ENCODE results near the gene EEF2. TPM values are rescaled to one million over a fixed set of nuclear protein-coding genes. Genes with fewer than 3 reads are reported as not detected.

EEF2 gene
- total and polyA plus RNA-seq, 4 donors = 244 to 1,090 (median 818) TPM

DNA sequence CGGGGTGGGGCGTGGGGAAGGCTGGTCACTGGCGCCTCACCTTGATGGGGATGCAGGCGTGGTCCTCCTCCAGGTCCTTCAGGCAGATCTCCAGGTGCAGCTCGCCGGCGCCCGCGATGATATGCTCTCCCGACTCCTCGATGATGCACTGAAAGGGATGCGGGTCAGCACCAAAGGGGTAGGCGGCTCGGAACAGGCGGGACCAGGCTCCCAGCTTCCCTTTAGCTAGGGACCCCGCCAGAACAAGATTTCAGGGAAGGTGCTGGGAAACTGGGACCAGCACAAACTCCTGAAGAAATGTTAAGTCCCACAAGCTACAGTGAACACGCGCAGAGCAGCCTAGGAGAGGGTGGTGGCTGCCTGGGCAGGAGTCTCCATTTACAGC, 6.0 kb downstream of the EEF2 start:
- Histone ChIP-seq H3K9me3 (ENCODE audit: control insufficient read depth in 4 of 4, low read length in 3 of 4) (no peaks in the 10 kb centered on the region), H3K4me3 (ENCODE audit: low read depth in 1 of 3, low read length in 3 of 3) (no peak overlapping the region), H3K27ac (ENCODE audit: low read depth in 1 of 2, low read length in 2 of 2) (no peak overlapping the region), H3K27me3 (ENCODE audit: control insufficient read depth in 4 of 4, insufficient read depth in 4 of 4, low read length in 3 of 4) (no peaks in the 10 kb centered on the region), H3K4me1 (ENCODE audit: control insufficient read depth in 4 of 4, insufficient read depth in 4 of 4, low read length in 3 of 4) (peaks cover 0 to 11% (median 8%) of the 10 kb centered on the region in 4 donors), H3K36me3 (ENCODE audit: control insufficient read depth in 4 of 4, insufficient read depth in 3 of 4, low read depth in 1 of 4, low read length in 3 of 4) (peaks cover 60 to 86% (median 79%) of the 10 kb centered on the region in 4 donors), H3K9ac (ENCODE audit: low read depth in 1 of 2, low read length in 2 of 2) (no peak overlapping the region)
- no peak for DNase-seq (ENCODE audit: low spot score)
- 96% methylated on average over 18 of the region's 18 CpGs for WGBS
- TF ChIP-seq EGR1 (IDR thresholded peaks at IDR 0.05; ENCODE audit: low read depth in 2 of 2) (no peak), SP1 (IDR thresholded peaks at IDR 0.05) (no peak), HNF4A (conservative IDR thresholded peaks at IDR 0.05) (no peak), REST (IDR thresholded peaks at IDR 0.05) (no peak), NR2F2 (IDR thresholded peaks at IDR 0.05) (no peak), TAF1 (conservative IDR thresholded peaks at IDR 0.05) (no peak), RXRA (IDR thresholded peaks at IDR 0.05) (no peak), JUND (IDR thresholded peaks at IDR 0.05) (no peak), YY1 (IDR thresholded peaks at IDR 0.05) (no peak), HNF4G (IDR thresholded peaks at IDR 0.05) (no peak), ATF3 (IDR thresholded peaks at IDR 0.05) (no peak), RAD21 (IDR thresholded peaks at IDR 0.05) (no peak), FOXA1 (IDR thresholded peaks at IDR 0.05) (no peak), GABPA (IDR thresholded peaks at IDR 0.05 in 1 of 2, conservative IDR thresholded peaks at IDR 0.05 in 1 of 2) (no peak), FOXA2 (IDR thresholded peaks at IDR 0.05) (no peak)
- TF ChIP-seq, protein P1, sequence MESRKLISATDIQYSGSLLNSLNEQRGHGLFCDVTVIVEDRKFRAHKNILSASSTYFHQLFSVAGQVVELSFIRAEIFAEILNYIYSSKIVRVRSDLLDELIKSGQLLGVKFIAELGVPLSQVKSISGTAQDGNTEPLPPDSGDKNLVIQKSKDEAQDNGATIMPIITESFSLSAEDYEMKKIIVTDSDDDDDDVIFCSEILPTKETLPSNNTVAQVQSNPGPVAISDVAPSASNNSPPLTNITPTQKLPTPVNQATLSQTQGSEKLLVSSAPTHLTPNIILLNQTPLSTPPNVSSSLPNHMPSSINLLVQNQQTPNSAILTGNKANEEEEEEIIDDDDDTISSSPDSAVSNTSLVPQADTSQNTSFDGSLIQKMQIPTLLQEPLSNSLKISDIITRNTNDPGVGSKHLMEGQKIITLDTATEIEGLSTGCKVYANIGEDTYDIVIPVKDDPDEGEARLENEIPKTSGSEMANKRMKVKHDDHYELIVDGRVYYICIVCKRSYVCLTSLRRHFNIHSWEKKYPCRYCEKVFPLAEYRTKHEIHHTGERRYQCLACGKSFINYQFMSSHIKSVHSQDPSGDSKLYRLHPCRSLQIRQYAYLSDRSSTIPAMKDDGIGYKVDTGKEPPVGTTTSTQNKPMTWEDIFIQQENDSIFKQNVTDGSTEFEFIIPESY (IDR thresholded peaks at IDR 0.05) = no peak
- TF ChIP-seq, protein P2, sequence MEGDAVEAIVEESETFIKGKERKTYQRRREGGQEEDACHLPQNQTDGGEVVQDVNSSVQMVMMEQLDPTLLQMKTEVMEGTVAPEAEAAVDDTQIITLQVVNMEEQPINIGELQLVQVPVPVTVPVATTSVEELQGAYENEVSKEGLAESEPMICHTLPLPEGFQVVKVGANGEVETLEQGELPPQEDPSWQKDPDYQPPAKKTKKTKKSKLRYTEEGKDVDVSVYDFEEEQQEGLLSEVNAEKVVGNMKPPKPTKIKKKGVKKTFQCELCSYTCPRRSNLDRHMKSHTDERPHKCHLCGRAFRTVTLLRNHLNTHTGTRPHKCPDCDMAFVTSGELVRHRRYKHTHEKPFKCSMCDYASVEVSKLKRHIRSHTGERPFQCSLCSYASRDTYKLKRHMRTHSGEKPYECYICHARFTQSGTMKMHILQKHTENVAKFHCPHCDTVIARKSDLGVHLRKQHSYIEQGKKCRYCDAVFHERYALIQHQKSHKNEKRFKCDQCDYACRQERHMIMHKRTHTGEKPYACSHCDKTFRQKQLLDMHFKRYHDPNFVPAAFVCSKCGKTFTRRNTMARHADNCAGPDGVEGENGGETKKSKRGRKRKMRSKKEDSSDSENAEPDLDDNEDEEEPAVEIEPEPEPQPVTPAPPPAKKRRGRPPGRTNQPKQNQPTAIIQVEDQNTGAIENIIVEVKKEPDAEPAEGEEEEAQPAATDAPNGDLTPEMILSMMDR (IDR thresholded peaks at IDR 0.05; ENCODE audit: low read depth, low read length, missing input control) = no peak
- TF ChIP-seq, protein P3, sequence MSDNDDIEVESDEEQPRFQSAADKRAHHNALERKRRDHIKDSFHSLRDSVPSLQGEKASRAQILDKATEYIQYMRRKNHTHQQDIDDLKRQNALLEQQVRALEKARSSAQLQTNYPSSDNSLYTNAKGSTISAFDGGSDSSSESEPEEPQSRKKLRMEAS (IDR thresholded peaks at IDR 0.05) = no peak
